Effector memory CD4-positive, alpha-beta T cell (primary cell): ENCODE data around the gene DUS4L.
"Not testable (repeated sequence)": the region's sequence is repeated elsewhere in the genome, so short reads cannot be mapped to it uniquely, and the experiment has no call there.

ENCODE experiments used
- DNase-seq, 3 donors: peaks; one replicate each; pipeline ENCODE4 v3.0.0-alpha.2; 2020
- H3K27ac ChIP-seq: 2 replicates; pipeline ENCODE4 v1.7.0; 2013; ENCODE audit warnings: mild to moderate bottlenecking, low read length, moderate library complexity; ENCODE audit not compliant: insufficient read depth, poor library complexity, severe bottlenecking
- H3K27me3 ChIP-seq: replicated peaks from 2 replicates; pipeline ENCODE4 v1.7.0; 2013; ENCODE audit warnings: mild to moderate bottlenecking, low read length; ENCODE audit not compliant: insufficient read depth, control insufficient read depth, poor library complexity, severe bottlenecking
- H3K36me3 ChIP-seq: 2 replicates; pipeline ENCODE4 v1.7.0; 2013; ENCODE audit warnings: mild to moderate bottlenecking, low read length, moderate library complexity; ENCODE audit not compliant: control insufficient read depth, insufficient read depth
- H3K4me1 ChIP-seq: 2 replicates; pipeline ENCODE4 v1.7.0; 2013; ENCODE audit warnings: low read length, mild to moderate bottlenecking; ENCODE audit not compliant: control insufficient read depth, insufficient read depth, poor library complexity, severe bottlenecking
- H3K4me3 ChIP-seq: 2 replicates; pipeline ENCODE4 v1.7.0; 2013; ENCODE audit warnings: low read length, low read depth, mild to moderate bottlenecking; ENCODE audit not compliant: insufficient read depth, poor library complexity, severe bottlenecking
- H3K9me3 ChIP-seq: 2 replicates; pipeline ENCODE4 v1.7.0; 2013; ENCODE audit warnings: mild to moderate bottlenecking, low read length, moderate library complexity; ENCODE audit not compliant: control insufficient read depth
- total RNA-seq, 3 donors: gene quantifications; one replicate each; lab custom pipeline; 2026; lab: John Stamatoyannopoulos, UW

DUS4L gene, protein sequence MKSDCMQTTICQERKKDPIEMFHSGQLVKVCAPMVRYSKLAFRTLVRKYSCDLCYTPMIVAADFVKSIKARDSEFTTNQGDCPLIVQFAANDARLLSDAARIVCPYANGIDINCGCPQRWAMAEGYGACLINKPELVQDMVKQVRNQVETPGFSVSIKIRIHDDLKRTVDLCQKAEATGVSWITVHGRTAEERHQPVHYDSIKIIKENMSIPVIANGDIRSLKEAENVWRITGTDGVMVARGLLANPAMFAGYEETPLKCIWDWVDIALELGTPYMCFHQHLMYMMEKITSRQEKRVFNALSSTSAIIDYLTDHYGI
- total RNA-seq = 2.4 to 3.3 (median 2.9) reads per million in 3 donors

DNA sequence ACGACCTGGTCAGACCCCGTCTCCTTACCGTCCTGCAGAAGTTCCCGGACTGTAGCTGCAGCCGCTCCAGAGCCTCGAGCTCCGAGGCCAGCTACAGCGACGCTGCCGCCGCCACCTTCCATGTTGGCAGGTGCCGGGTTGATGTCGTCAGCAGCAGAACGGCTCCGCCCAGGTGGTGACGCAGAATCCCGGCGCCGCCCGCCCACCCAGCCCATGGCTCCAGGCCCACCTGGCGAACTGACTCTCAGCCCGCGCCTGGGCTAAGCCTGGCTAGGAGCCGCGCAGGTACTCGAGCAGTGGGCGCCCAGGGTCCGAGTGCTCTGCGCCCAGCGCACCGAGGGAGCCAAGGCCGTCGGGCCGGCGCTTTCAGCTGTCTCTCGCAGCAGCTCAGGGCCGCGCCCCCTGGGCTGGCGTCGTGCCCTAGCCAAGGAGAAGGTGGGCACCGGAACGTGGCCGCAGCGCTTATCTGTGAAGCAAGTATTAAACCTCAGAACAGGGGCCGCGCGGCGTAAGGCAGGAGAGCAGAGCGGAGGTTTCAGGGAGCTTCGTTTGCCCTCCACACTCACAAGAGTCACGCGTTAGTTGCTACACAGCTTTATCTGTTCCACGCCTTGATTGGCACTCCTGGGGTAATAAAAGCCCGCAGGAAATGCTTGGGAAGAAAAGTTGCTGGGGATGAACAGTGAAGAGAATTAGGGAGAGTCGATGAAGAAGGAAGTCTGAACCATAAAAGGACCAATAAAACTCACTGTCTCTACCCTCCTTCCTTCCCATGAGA lies at the start of gene DUS4L, which contains the start of gene COG5:
Gene DUS4L, plus strand, starts transcription at position 197 of the 778 bp plus-strand sequence. CDS start 3,100 bp downstream, outside the sequence.
Gene COG5, minus strand, starts transcription at position 146 of the 778 bp plus-strand sequence. Its CDS starts 24 bp downstream, at position 122.
- no peaks in the 10 kb centered on the region for H3K9me3 ChIP-seq
- H3K27ac ChIP-seq = peak within 1 kb of the TSS; percentile 92
- H3K27me3 ChIP-seq = no peaks in the 10 kb centered on the region
- H3K4me3 ChIP-seq = peak within 1 kb of the TSS; percentile 82
- H3K36me3 ChIP-seq = no peaks in the 10 kb centered on the region
- peaks cover 27% of the 10 kb centered on the region for H3K4me1 ChIP-seq
- peak; percentile 66 to 79 (median 76) for DNase-seq

DNA sequence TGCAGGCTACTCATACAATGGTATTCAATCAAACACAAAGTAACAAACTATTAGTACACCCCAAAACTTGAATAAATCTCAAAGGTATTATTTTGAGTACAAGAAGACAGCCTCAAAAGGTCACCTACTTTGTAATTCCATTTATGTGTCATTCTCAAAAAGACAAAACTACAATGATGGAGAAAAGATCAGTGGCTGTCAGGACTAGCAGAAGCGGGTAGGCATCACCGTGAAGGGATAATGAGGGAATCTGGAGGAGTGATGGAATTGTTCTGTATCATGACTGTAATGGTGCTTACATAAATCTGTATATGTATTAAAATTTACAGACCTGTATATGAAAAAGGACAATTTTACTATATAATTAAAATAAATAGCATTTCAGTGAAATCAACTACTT lies 37.1 kb upstream of the DUS4L start:
- H3K9me3 ChIP-seq = no peaks in the 10 kb centered on the region
- H3K27me3 ChIP-seq = no peaks in the 10 kb centered on the region
- H3K36me3 ChIP-seq = peaks cover 5% of the 10 kb centered on the region
- no peak for DNase-seq
- H3K4me3 ChIP-seq = no peak overlapping the region
- no peak overlapping the region for H3K27ac ChIP-seq
- peaks cover 3% of the 10 kb centered on the region for H3K4me1 ChIP-seq

DNA sequence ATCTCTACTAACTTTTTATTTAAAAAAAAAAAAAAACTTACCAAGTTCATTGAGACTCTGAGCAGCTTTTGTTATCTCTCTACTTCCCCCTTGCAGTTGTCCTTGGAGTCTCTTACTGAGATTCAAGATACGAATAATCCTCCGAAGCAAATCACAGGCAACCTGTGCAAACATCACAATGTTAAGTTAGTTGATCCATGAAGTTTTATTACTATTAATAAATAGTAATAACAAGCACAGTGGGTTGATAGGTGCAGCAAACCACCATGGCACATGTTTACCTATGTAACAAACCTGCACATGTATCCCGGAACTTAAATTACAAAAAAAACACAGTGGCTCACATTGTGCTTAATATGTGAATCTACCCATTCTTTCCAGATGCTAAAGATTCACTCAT lies 36.6 kb upstream of the DUS4L start:
- no peak overlapping the region for H3K27ac ChIP-seq
- no peak for DNase-seq
- no peak overlapping the region for H3K4me3 ChIP-seq
- no peaks in the 10 kb centered on the region for H3K27me3 ChIP-seq
- H3K36me3 ChIP-seq = peaks cover 5% of the 10 kb centered on the region
- no peaks in the 10 kb centered on the region for H3K9me3 ChIP-seq
- peaks cover 3% of the 10 kb centered on the region for H3K4me1 ChIP-seq

DNA sequence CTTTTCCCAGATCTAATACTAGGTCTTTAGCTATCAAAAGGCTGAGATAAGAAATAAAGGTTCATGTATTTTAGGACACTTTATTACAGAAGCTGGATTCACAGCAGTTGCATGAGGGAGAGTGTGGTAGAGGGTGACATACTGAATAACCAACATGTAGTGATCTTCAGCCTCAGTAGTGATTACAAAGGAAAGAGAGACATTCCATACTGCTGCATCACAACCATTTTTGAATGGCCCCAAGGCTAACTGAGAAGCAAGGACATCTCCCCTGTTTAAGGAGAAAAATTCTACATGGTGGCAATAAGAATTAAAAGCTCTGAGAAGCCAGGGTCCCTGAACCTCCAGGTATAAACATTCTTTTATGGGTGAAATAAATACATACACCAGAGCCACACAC lies 35.3 kb upstream of the DUS4L start:
- no peak for DNase-seq
- H3K27ac ChIP-seq = no peak overlapping the region
- peaks cover 5% of the 10 kb centered on the region for H3K36me3 ChIP-seq
- no peak overlapping the region for H3K4me3 ChIP-seq
- peaks cover 3% of the 10 kb centered on the region for H3K4me1 ChIP-seq
- no peaks in the 10 kb centered on the region for H3K9me3 ChIP-seq
- H3K27me3 ChIP-seq = no peaks in the 10 kb centered on the region

DNA sequence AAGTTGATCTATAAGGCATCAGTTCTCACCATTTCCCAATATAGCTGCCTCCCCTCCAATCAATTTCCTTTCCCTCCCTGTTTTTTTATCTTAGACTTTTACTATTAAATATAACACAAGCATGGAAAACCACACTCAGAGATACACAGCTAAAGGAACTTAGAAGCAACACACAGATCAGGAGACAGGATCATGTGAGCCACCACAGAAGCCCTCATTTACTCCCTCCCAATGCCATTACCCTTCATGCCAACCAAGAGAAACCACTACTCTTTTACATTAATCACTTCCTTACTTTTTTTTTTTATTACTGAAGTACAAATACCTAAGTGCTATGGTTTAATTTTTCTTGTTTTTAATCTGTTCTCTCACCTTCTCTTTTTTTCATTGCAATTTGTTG lies 33.0 kb upstream of the DUS4L start:
- H3K4me1 ChIP-seq = peaks cover 3% of the 10 kb centered on the region
- no peak overlapping the region for H3K4me3 ChIP-seq
- H3K36me3 ChIP-seq = peaks cover 5% of the 10 kb centered on the region
- H3K27ac ChIP-seq = no peak overlapping the region
- H3K9me3 ChIP-seq = no peaks in the 10 kb centered on the region
- DNase-seq = no peak
- H3K27me3 ChIP-seq = no peaks in the 10 kb centered on the region

DNA sequence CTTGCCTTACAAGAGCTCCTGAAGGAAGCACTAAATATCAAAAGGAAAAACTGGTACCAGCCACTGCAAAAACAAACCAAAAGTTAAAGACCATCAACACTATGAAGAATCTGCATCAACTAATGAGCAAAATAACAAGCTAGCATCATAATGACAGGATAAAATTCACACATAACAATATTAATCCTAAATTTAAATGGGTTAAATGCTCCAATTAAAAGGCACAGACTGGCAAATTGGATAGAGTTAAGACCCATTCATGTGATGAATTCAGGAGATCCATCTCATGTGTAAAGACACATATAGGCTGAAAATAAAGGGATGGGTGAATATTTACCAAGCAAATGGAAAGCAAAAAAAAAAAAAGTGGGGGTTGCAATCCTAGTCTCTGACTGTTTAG lies 29.6 kb upstream of the DUS4L start:
- DNase-seq = no peak
- H3K9me3 ChIP-seq = no peaks in the 10 kb centered on the region
- H3K27me3 ChIP-seq = no peaks in the 10 kb centered on the region
- H3K27ac ChIP-seq = no peak overlapping the region
- no peak overlapping the region for H3K4me3 ChIP-seq
- H3K36me3 ChIP-seq = no peaks in the 10 kb centered on the region
- H3K4me1 ChIP-seq = peaks cover 3% of the 10 kb centered on the region

DNA sequence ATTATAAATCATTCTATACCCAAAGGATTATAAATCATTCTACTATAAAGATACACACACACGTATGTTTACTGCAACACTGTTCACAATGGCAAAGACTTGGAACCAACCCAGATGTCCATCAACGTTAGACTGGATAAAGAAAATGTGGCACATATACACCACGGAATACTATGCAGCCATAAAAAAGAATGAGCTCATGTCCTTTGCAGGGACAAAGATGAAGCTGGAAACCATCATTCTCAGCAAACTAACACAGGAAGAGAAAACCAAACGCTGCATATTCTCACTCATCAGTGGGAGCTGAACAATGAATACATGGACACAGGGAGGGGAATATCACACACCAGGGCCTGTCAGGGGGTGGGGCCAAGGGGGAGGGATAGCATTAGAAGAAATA lies 26.5 kb upstream of the DUS4L start:
- not testable (repeated sequence) for H3K27me3 ChIP-seq, H3K4me3 ChIP-seq, H3K9me3 ChIP-seq, H3K36me3 ChIP-seq, H3K4me1 ChIP-seq, DNase-seq, H3K27ac ChIP-seq

DNA sequence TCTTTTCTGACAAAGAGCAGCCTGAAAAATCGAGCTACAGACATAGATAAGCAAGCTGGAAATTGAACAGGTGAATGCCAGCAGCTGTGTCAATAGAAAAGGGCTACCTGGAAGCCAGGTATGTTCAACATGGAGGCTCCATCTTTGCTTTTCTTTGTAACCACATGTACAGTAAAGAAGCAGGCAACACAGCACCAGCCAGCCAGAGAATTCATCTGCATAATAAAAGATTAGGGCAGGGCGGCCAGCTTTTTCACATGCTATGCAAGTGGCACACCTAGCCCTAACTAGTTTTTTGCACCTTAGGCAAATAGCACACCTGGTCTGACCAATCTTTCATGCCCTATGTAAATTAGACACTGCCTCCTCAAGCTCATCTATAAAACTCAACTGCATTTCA lies 25.8 kb upstream of the DUS4L start:
- Histone ChIP-seq H3K36me3 (no peaks in the 10 kb centered on the region), H3K4me1 (no peaks in the 10 kb centered on the region), H3K27me3 (no peaks in the 10 kb centered on the region), H3K27ac (no peak overlapping the region), H3K9me3 (no peaks in the 10 kb centered on the region), H3K4me3 (no peak overlapping the region)
- no peak for DNase-seq

DNA sequence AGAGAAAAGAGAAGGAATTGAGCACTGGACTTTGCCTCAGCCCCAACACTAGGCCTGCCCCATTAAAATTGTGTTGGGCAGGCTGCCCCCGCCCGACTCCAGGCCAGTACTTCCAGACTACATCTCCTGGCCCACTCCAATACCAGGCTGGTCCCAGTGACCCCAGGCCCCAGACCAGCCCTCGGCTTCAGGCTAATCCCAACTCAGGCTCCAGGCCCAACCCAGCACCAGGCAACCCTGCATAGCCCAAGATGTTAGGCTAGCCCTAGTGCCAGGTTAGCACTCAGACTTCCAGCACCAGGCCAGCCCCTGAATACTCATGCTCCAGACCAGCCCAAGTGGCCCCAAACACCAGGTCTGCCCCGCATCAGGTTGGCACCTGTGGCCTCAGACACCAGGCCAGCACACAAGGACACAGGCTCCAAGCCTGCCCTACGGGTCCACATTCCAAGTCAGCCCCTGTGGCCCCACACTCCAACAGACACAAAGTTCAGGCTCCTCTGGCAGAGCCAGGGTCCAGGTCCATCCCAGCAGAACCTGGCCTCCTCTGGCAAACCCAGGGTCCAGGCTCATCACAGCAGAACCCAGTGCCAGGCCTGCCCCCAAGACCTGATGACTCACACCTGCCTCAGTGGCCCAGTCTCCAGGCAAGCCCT lies 20.3 kb upstream of the DUS4L start:
- Histone ChIP-seq H3K4me1 (no peaks in the 10 kb centered on the region), H3K27me3 (no peaks in the 10 kb centered on the region), H3K4me3 (no peak overlapping the region), H3K27ac (no peak overlapping the region), H3K36me3 (peaks cover 36% of the 10 kb centered on the region), H3K9me3 (no peaks in the 10 kb centered on the region)
- no peak for DNase-seq
